Left kidney (tissue), 2 donors: ENCODE data around the gene ANXA1. TPM values are rescaled to one million over a fixed set of nuclear protein-coding genes. Genes with fewer than 3 reads are reported as not detected.
"Not testable (repeated sequence)": the region's sequence is repeated elsewhere in the genome, so short reads cannot be mapped to it uniquely, and the experiment has no call there.

Experiments used
- DNase-seq: peaks from one replicate; pipeline ENCODE4 v3.0.0-alpha.2; 2013
- polyA plus RNA-seq: library from polyadenylated mRNA; unstranded; fragments of 120-200 nt; gene quantifications from one replicate; pipeline ENCODE4 v1.2.1, GENCODE V29; 2013; ENCODE audit not compliant: insufficient read length

The ANXA1 gene
- polyA plus RNA-seq, 1 donor, result 29.5 TPM

- DNase-seq, result no peak
Measured at GRCh38 chr9:73167614-73168013, 15.9 kb downstream of the ANXA1 start.

GRCh38 chr9:73168298-73168934 is 16.8 kb downstream of the ANXA1 start:
- DNase-seq, result no peak

- DNase-seq, result no peak
Measured at GRCh38 chr9:73170185-73170957, 18.7 kb downstream of the ANXA1 start.

GRCh38 chr9:73172901-73173215 is 21.2 kb downstream of the ANXA1 start:
- DNase-seq, result no peak

- no peak for DNase-seq
Measured at GRCh38 chr9:73173557-73174329, 22.1 kb downstream of the ANXA1 start.

GRCh38 chr9:73174330-73174980 is 22.8 kb downstream of the ANXA1 start:
- no peak for DNase-seq

- DNase-seq, result no peak
Measured at GRCh38 chr9:73176450-73176875, 24.8 kb downstream of the ANXA1 start.

GRCh38 chr9:73178044-73178443 is 26.4 kb downstream of the ANXA1 start:
- DNase-seq, result no peak

- peak; percentile 57 for DNase-seq
Measured at GRCh38 chr9:73179589-73179988, 27.9 kb downstream of the ANXA1 start.

- DNase-seq, result no peak
Measured at GRCh38 chr9:73180403-73180802, 28.7 kb downstream of the ANXA1 start.

- no peak for DNase-seq
Measured at GRCh38 chr9:73182928-73183327, 31.3 kb downstream of the ANXA1 start.

GRCh38 chr9:73183428-73183827 is 31.8 kb downstream of the ANXA1 start:
- DNase-seq, result no peak

GRCh38 chr9:73183917-73184861 is 32.5 kb downstream of the ANXA1 start:
- DNase-seq, result peak; percentile 46

- DNase-seq, result not testable (repeated sequence)
Measured at GRCh38 chr9:73191109-73191508, 39.4 kb downstream of the ANXA1 start.

- DNase-seq, result no peak
Measured at GRCh38 chr9:73194284-73194683, 42.6 kb downstream of the ANXA1 start.

- DNase-seq, result no peak
Measured at GRCh38 chr9:73199448-73199847, 47.8 kb downstream of the ANXA1 start.

- no peak for DNase-seq
Measured at GRCh38 chr9:73199886-73200285, 48.2 kb downstream of the ANXA1 start.

- peak; percentile 25 for DNase-seq
Measured at GRCh38 chr9:73200694-73201452, 49.2 kb downstream of the ANXA1 start.

- DNase-seq, result no peak
Measured at GRCh38 chr9:73202980-73203379, 51.3 kb downstream of the ANXA1 start.

- no peak for DNase-seq
Measured at GRCh38 chr9:73204936-73205335, 53.3 kb downstream of the ANXA1 start.

GRCh38 chr9:73206851-73207250 is 55.2 kb downstream of the ANXA1 start:
- no peak for DNase-seq
